GM18511 (cell line): ENCODE measurements around the gene RABEP2.
"Not testable (repeated sequence)": the region's sequence is repeated elsewhere in the genome, so short reads cannot be mapped to it uniquely, and the experiment has no call there.

ENCODE experiments used
- ATAC-seq: cut with Tn5 transposase; IDR thresholded peaks from one replicate; pipeline ENCODE4 v1.9.1; 2021; ENCODE audit warnings: mild to moderate bottlenecking, moderate library complexity; ENCODE audit not compliant: unreplicated experiment

RABEP2 gene

DNA sequence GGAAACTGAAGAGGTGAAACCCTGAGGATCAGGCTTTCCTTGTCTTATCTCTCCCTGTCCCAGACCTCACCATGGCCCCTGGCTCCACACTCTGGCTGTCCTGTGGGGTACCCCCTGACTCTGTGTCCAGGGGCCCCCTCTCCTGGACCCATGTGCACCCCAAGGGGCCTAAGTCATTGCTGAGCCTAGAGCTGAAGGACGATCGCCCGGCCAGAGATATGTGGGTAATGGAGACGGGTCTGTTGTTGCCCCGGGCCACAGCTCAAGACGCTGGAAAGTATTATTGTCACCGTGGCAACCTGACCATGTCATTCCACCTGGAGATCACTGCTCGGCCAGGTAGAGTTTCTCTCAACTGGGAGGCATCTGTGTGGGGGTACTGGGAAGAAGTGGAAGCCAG, 8.1 kb upstream of the RABEP2 start:
- no peak for ATAC-seq

GRCh38 chr16:28932339-28933141, 7.5 kb upstream of the RABEP2 start:
- ATAC-seq: no peak

DNA sequence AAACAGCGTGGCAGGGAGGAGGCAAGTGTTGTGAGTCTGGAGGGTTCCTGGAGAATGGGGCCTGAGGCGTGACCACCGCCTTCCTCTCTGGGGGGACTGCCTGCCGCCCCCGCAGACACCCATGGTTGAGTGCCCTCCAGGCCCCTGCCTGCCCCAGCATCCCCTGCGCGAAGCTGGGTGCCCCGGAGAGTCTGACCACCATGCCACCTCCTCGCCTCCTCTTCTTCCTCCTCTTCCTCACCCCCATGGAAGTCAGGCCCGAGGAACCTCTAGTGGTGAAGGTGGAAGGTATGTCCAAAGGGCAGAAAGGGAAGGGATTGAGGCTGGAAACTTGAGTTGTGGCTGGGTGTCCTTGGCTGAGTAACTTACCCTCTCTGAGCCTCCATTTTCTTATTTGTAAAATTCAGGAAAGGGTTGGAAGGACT, 6.8 kb upstream of the RABEP2 start, which contains the start of gene CD19:
TSS of gene CD19 (plus strand) at position 171 of the 425 bp plus-strand sequence. CDS start at position 201, 30 bp downstream.
- ATAC-seq: no peak

GRCh38 chr16:28930652-28931051, 5.6 kb upstream of the RABEP2 start:
- no peak for ATAC-seq

- no peak for ATAC-seq
Measured at GRCh38 chr16:28930203-28930602, 5.2 kb upstream of the RABEP2 start.

GRCh38 chr16:28927815-28928214, 2.8 kb upstream of the RABEP2 start:
- no peak for ATAC-seq

GRCh38 chr16:28926284-28926683, 1.2 kb upstream of the RABEP2 start:
- ATAC-seq: not testable (repeated sequence)

DNA sequence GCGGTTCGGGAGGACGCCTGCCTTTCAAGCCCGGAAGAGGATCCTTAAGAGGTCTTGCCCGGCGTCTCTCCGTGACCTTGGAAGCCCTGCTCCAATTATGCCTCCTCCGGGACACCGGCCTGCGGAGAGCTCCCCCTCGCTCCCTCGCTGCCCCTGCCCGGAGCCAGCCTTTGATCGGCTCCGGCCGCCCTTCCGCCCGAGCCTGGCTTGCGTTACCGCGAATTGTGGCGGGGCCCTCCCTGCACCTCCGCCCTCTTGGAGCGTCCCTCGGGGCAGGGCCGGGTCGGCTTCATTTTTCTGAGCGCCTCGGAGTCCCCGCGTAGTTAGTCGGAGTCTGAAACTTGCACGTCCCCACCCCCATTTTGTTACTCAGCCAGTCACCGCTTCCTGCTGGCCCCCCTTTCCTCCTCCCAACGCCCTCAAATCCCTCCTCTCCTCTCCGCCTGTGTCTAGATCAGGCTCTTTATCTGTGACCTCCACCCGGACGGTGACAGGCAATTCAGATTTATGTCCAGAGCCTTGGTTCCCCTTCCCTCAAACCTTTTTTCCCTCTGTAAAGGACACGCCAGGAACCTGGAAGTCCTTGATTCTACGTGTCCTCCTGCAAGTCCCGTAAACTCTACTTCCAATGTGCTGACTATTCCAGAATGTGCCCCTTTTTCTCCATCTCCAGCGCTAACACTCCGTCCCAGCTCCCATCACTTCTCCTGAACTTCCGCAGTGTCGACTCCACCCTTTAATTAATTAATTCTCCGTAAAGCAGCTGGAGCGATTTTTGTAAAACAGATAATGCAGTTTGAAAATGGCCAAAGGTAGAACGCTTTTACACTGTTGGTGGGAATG, 569 bp upstream of the RABEP2 start:
- ATAC-seq: peak; percentile 42

DNA sequence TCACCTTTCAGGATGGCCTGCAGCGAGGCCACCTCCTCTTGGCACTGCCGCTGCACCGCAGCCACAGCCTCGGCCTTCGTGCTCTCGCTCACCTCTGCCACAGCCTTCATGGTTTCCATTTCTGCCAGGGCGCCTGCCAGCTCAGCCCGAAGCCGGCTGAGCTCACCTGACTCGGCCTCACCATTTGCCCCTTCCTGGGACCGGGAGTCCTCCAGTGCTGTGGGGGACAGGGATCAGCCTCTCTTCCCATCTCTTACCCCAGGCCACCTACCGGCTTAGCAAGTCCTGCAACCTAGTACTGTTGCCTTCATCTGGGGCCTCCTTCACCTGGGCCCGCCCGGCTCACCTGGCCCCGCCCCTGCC, 658 bp downstream of the RABEP2 start:
- ATAC-seq: no peak

- peak; percentile 69 for ATAC-seq
Measured at GRCh38 chr16:28923652-28924398, 1.2 kb downstream of the RABEP2 start.

GRCh38 chr16:28923231-28923587, 1.8 kb downstream of the RABEP2 start:
- ATAC-seq: no peak

DNA sequence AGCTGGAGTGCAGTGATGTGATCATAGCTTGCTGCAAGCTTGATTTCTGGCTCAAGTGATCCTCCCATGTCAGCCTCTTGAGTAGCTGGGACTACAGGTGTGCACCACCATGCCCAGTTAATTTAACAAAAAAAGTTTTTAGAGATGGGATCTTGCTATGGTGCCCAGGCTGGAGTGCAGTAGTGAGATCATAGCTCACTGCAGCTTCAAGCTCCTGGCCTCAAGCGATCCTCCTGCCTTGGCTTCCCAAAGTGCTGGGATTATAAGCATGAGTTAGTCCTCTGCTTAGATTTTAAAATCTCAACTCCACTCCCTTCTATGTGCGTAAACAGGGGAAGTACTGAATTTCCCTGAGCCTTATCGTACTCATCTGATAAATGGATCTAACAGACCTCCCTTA, 6.3 kb downstream of the RABEP2 start:
- no peak for ATAC-seq

DNA sequence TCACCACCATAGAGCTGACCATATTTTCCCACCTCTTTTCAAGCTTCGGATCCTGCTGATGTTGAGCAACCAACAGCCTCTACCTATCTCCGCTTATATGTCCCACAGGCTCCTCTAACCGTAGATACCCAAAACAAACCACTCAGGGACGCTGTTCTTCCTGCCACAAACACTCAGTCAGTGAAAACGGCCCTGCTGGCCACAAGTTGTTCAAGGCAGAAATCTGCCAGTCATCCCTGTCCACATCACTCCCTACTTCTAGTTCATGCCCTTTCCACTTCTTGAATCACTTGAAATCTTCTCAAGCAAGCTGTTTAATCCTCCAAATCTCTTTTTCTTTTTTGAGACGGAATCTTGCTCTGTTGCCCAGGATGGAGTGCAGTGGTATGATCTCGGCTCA, 7.9 kb downstream of the RABEP2 start:
- ATAC-seq: no peak

- no peak for ATAC-seq
Measured at GRCh38 chr16:28915181-28915580, 9.9 kb downstream of the RABEP2 start.

GRCh38 chr16:28913946-28914724, 10.9 kb downstream of the RABEP2 start:
- no peak for ATAC-seq

GRCh38 chr16:28912558-28912957, 12.5 kb downstream of the RABEP2 start:
- ATAC-seq: no peak

DNA sequence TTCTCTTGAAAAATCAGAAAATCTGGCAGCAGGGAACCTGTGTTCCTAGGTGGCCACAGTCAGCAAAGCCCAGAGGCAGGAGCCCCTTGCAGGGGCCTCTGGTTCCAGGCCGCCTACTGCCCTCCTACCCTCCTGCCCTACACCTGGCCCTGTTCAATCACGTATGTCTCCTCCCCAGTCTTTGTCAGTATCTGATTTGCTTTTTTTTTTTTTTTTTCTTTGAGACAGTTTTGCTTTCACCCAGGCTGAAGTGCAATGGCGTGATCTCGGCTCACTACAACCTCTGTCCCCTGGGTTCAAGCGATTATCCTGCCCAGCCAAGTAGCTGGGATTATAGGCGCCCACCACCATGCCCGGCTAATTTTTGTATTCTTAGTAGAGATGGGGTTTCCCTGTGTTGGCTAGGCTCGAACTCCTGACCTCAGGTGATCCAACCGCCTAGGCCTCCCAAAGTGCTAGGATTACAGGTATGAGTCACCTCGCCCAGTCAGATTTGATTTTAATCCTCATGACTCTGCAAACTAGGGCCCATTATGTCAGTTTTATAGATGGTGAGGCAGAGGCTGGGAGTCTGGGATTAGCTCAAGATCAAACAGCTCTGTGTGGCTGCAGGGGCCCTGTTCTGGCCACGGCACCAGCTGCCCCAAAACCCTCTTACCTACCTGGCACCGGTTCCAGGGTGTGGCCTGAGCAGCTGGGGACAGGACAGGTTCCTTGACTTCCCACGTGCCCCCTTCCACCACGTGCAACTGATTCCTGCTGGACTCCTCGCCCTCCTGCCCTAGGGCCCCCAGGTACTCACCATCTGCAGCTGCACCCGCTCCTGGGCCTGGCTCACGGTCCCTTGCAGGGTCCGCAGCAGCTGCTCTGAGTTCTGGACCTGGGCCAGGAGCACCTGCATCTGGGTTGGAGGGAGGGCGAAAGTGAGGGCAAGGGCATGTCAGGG, 14.7 kb downstream of the RABEP2 start:
- no peak for ATAC-seq

DNA sequence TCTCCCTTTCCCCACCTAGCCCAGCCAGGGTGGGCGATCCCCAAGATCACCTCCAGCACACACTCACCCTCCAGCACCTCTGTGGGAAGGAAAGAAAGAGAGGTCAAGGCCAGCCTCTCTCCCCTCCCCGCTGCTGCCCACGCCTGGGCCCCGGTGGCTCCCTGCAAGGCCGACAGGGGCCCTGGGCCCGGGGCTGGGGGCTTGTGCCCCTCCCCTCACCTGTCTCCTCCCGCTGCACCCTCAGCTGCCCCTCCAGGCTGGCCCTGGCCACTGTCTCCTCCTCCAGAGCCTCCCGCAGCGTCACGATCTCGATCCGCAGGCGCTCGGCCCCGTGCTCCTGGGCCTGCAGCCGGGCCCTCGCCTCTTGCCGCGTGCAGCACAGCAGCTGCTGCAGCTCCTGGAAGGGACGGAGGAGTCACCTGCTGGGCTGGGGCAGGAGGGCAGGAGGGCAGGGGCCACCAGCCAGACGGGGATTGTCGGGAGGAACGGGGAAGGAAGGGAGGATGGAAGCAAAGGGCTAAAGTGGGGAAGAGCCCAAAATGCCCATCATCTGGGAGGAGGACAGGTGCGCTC, 19.2 kb downstream of the RABEP2 start:
- ATAC-seq: no peak

GRCh38 chr16:28905229-28905754, 19.7 kb downstream of the RABEP2 start:
- ATAC-seq: no peak
